Transverse colon (tissue), 4 donors: ENCODE measurements around the gene GRM1. TPM values are rescaled to one million over a fixed set of nuclear protein-coding genes. Genes with fewer than 3 reads are reported as not detected.

Experiments used
- DNase-seq: peaks from one replicate; pipeline ENCODE4 v3.0.0-alpha.2; 2019
- H3K27ac ChIP-seq, 4 donors: fragments of 200-600 bp; sonication (generic); 2 replicates each; pipeline ENCODE4 v1.5.1; 2016 to 2018; ENCODE audit warnings: inconsistent platforms in 4 of 4
- H3K27me3 ChIP-seq: fragments of 200-600 bp; sonication (generic); 2 replicates; pipeline ENCODE4 v1.5.1; 2017; ENCODE audit warnings: inconsistent platforms
- H3K36me3 ChIP-seq, 4 donors: fragments of 200-600 bp; sonication (generic); 2 replicates each; pipeline ENCODE4 v1.5.1; 2017 to 2019; ENCODE audit warnings: inconsistent platforms in 4 of 4
- H3K4me1 ChIP-seq, 4 donors: fragments of 200-600 bp; sonication (generic); 2 replicates each; pipeline ENCODE4 v1.5.1; 2017 to 2020; ENCODE audit warnings: inconsistent platforms in 4 of 4
- H3K4me3 ChIP-seq, 4 donors: fragments of 200-600 bp; sonication (generic); 1 replicate in 1 of 4; 2 replicates in 3 of 4; pipeline versions ENCODE4 v1.5.1 to v1.6.1; 2017 to 2019; ENCODE audit warnings: inconsistent platforms in 4 of 4
- H3K9me3 ChIP-seq, 2 donors: fragments of 200-600 bp; sonication (generic); 2 replicates each; pipeline ENCODE4 v1.5.1; 2017 to 2019; ENCODE audit warnings: inconsistent platforms in 2 of 2
- CTCF ChIP-seq, 5 experiments: fragments of 200-600 bp in 3 of 5; fragments of 450-650 bp in 2 of 5; sonication (generic) in 3 of 5; IDR thresholded peaks; 1 replicate in 2 of 5; 2 replicates in 3 of 5; pipeline ENCODE4 v1.5.1; 2016 to 2017; ENCODE audit warnings: antibody characterized with exemption in 5 of 5, inconsistent platforms in 3 of 5, mild to moderate bottlenecking in 2 of 5, moderate library complexity in 1 of 5
- EP300 ChIP-seq: sonication (generic); formaldehyde crosslinking; IDR thresholded peaks from one replicate; pipeline ENCODE4 v1.6.1; 2017; ENCODE audit warnings: antibody characterized with exemption, low read depth
- POLR2A ChIP-seq: fragments of 450-650 bp; IDR thresholded peaks from one replicate; pipeline ENCODE4 v1.6.1; 2016; ENCODE audit warnings: antibody characterized with exemption, mild to moderate bottlenecking, moderate library complexity
- POLR2AphosphoS5 ChIP-seq, 3 donors: sonication (generic); formaldehyde crosslinking; IDR thresholded peaks; one replicate each; pipeline ENCODE4 v1.6.1; 2016; ENCODE audit warnings: antibody characterized with exemption in 3 of 3
- WGBS, 2 donors: methylation state at CpG; one replicate each; pipeline ENCODE4 v1.1.5; 2018; ENCODE audit warnings: low coverage in 1 of 2; 5-methylcytosine and 5-hydroxymethylcytosine counted together
- in situ Hi-C, 4 donors: fragments of 200-750 bp; cut with MboI; loops; one replicate each; pipeline versions ENCODE4 v1.15.0 to v1.15.1; 2017; ENCODE audit warnings: low sequenced_read_pairs in 3 of 4, low pct_ligation_motif_present in 1 of 4, low pct_unique_long_range_greater_than_20kb in 1 of 4
- intact Hi-C: fragments of 100-400 bp; cut with DNase I; formaldehyde crosslinking; loops from one replicate; pipeline ENCODE4 v1.15.1; 2023; ENCODE audit warnings: low total_unique reads
- total RNA-seq, 4 donors: library from RNA; depleted of rRNA; stranded (reverse); fragments of >200 nt; gene quantifications; one replicate each; pipeline ENCODE4 v1.1.0, GENCODE V29; 2016

Gene GRM1
- total RNA-seq, 4 donors from 2014 or later, result 0.16 TPM; not detected in 3

DNA sequence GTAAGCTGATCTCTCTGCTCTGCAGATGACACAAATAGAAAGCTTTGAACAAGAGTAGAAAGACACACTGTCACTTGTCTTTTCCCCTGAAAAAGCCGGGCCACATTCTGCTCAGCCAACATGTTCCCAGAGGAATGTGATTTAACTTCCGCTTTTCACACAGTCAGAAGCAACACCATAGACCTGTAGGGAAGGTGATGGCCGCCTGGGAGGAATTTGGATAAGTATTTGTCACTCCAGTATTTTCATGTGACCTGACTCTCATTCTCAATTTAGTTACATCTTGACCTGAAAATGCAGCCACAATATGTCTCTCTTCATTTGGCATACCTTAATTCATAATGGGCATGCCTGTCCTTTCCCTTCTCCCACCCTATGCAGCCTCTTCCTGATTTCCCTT lies 2.0 kb upstream of the GRM1 start:
- Histone ChIP-seq H3K36me3 (no peaks in the 10 kb centered on the region), H3K4me3 (no peak overlapping the region), H3K27me3 (peaks cover 42% of the 10 kb centered on the region), H3K27ac (no peak overlapping the region), H3K9me3 (no peaks in the 10 kb centered on the region), H3K4me1 (no peaks in the 10 kb centered on the region)
- 80 to 93% methylated on average over 2 to 3 of the region's 3 CpGs for WGBS, 2 donors
- no peak for TF ChIP-seq EP300
- no peak for TF ChIP-seq POLR2AphosphoS5 (IDR thresholded peaks at IDR 0.05)
- TF ChIP-seq CTCF (IDR thresholded peaks at IDR 0.05), result no peak
- no peak for TF ChIP-seq POLR2A
- in situ Hi-C loops (no loop called here), intact Hi-C loops (no loop called here)
- DNase-seq, result no peak

DNA sequence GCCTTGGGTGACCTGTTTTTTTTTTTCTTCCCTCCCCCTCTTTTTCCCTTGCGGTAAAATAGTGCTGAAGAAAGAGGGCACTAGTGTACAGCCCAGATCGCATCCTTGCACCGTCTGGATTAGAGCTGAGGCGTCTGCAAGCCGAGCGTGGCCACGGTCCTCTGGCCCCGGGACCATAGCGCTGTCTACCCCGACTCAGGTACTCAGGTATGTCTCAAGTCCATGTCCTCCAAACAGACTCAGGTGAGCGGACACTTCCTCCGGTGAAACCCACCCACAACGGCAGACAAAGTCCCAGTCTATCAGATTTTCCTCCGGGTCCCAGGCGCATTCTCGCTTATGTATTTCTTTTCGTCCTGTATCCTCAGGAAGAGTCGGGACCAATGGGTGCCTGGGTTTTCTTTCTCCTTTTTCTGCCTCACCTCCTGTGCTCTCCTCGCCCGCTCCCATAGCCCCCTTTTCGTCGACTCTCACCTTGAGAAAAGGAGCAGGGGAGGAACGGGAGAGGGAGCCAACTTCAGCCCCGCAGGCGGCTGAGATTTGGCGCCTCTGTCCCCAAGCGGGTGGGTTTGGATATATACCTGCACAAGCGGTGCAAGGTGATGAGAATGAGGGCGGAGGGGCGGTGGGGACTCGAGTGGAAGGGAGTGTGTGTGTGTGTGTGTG lies 1.1 kb upstream of the GRM1 start:
- H3K36me3 ChIP-seq, result no peaks in the 10 kb centered on the region
- H3K4me1 ChIP-seq, result no peaks in the 10 kb centered on the region
- intact Hi-C loops (no loop called here), in situ Hi-C loops (no loop called here)
- no peak overlapping the region for H3K27ac ChIP-seq
- 13 to 25% methylated on average over 17 to 31 of the region's 31 CpGs for WGBS, 2 donors
- DNase-seq, result peak; percentile 6
- TF ChIP-seq POLR2A (no peak), POLR2AphosphoS5 (IDR thresholded peaks at IDR 0.05) (no peak), EP300 (no peak), CTCF (IDR thresholded peaks at IDR 0.05) (no peak)
- H3K4me3 ChIP-seq, result no peak overlapping the region
- H3K27me3 ChIP-seq, result peaks cover 42% of the 10 kb centered on the region
- no peaks in the 10 kb centered on the region for H3K9me3 ChIP-seq

DNA sequence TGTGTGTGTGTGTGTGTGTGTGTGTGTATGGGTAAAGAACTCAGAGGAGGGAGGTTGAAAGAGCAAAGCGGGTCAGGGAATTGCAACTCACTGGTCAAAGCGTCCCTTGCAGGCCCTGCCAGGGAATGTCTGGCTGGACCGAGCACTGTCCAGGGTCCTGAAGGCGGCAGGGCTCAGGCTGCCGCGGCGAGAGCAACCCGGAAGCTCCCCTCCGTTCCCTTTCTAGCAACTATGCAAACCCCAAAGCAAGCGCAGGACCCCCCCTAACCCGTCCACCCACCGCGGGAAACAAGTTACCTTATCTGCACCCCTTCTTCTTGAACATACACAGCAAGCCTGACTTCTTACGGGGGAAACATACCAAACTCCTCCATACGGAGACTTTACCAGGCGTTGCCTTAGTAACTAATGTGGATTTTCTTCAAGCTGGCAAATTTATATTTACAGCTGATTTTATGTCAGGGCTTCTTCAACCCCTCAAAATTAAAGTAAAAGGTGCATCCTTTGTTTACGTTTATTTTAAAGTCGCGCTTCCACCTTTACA lies 538 bp upstream of the GRM1 start:
- 11 to 20% methylated on average over 9 to 19 of the region's 19 CpGs for WGBS, 2 donors

More for the DNA sequence above, 538 bp upstream of the GRM1 start:
- no peaks in the 10 kb centered on the region for H3K9me3 ChIP-seq
- intact Hi-C loops (no loop called here), in situ Hi-C loops (no loop called here)
- peak; percentile 32 for DNase-seq
- no peak overlapping the region for H3K27ac ChIP-seq
- H3K4me3 ChIP-seq, result no peak overlapping the region
- no peaks in the 10 kb centered on the region for H3K4me1 ChIP-seq
- peaks cover 42% of the 10 kb centered on the region for H3K27me3 ChIP-seq
- no peak for TF ChIP-seq POLR2AphosphoS5 (IDR thresholded peaks at IDR 0.05)
- TF ChIP-seq EP300, result no peak
- TF ChIP-seq POLR2A, result no peak
- no peak for TF ChIP-seq CTCF (IDR thresholded peaks at IDR 0.05)
- no peaks in the 10 kb centered on the region for H3K36me3 ChIP-seq
